K562 (cell line): Measurements from ENCODE around the gene HSD17B1.

Experiments
- CREM ChIP-seq: IDR thresholded peaks from 2 replicates; pipeline ENCODE4 v1.6.1; 2014; ENCODE audit warnings: antibody characterized with exemption, low read depth
- CTCF ChIP-seq, 3 experiments: IDR thresholded peaks in 2 of 3; conservative IDR thresholded peaks in 1 of 3; 2 replicates each; pipeline ENCODE4 v1.5.1; 2011 to 2012; ENCODE audit warnings: low read length in 3 of 3, mild to moderate bottlenecking in 3 of 3, control low read depth in 2 of 3, improper control_type of control experiment in 1 of 3, inconsistent platforms in 1 of 3, low read depth in 1 of 3, mixed read lengths in 1 of 3, moderate library complexity in 1 of 3; ENCODE audit not compliant: insufficient read depth in 2 of 3
- E2F4 ChIP-seq: sonication (generic); formaldehyde crosslinking; IDR thresholded peaks from 2 replicates; pipeline ENCODE4 v1.8.0; 2022; ENCODE audit warnings: mild to moderate bottlenecking, low read depth, missing genetic modification reagents
- HDAC2 ChIP-seq: fragments of 450-650 bp; IDR thresholded peaks from 2 replicates; pipeline ENCODE4 v1.6.1; 2016; ENCODE audit warnings: mild to moderate bottlenecking
- PHF20 ChIP-seq: fragments of 450-650 bp; IDR thresholded peaks from 2 replicates; pipeline ENCODE4 v1.6.1; 2018; ENCODE audit not compliant: partially characterized antibody
- PHF8 ChIP-seq: fragments of 200-600 bp; sonication (generic); IDR thresholded peaks from 2 replicates; pipeline ENCODE4 v1.6.1; 2012; ENCODE audit warnings: mixed run types, mild to moderate bottlenecking, inconsistent platforms, low read length, moderate library complexity, borderline replicate concordance
- PTRF ChIP-seq: fragments of 450-650 bp; IDR thresholded peaks from 2 replicates; pipeline ENCODE4 v1.6.1; 2016; ENCODE audit warnings: mild to moderate bottlenecking, missing genetic modification characterization, missing compliant biosample characterization
- RAD21 ChIP-seq, 2 experiments: fragments of 250-450 bp in 1 of 2; fragments of 450-650 bp in 1 of 2; sonication (Bioruptor Pico) in 1 of 2; formaldehyde crosslinking in 1 of 2; IDR thresholded peaks in 1 of 2; conservative IDR thresholded peaks in 1 of 2; 2 replicates each; pipeline versions ENCODE4 v1.4.0 to v1.8.0; 2020 to 2022; ENCODE audit warnings: mild to moderate bottlenecking in 2 of 2, moderate library complexity in 1 of 2
- SP1 ChIP-seq: sonication (generic); formaldehyde crosslinking; IDR thresholded peaks from 2 replicates; pipeline ENCODE4 v1.8.1; 2022; ENCODE audit warnings: mild to moderate bottlenecking, missing genetic modification reagents
- ZNF174 ChIP-seq: fragments of 250-450 bp; sonication (Bioruptor Pico); IDR thresholded peaks from 2 replicates; pipeline ENCODE4 v1.4.0; 2020; ENCODE audit warnings: mild to moderate bottlenecking
- ZNF232 ChIP-seq: sonication (generic); formaldehyde crosslinking; IDR thresholded peaks from 2 replicates; pipeline ENCODE4 v1.8.0; 2022; ENCODE audit warnings: mild to moderate bottlenecking, missing genetic modification reagents

GRCh38 chr17:42565523-42566214, 12.9 kb downstream of the HSD17B1 start:
- TF ChIP-seq E2F4 (CRISPR knock-in tag) (no peak), HDAC2 (no peak), CTCF (IDR thresholded peaks at IDR 0.05 in 2 of 3, conservative IDR thresholded peaks at IDR 0.05 in 1 of 3; ENCODE audit: insufficient read depth in 2 of 3, low read depth in 1 of 3, low read length in 3 of 3) (no peak), ZNF174 (CRISPR knock-in tag) (no peak), PTRF (no peak), CREM (no peak), PHF20 (no peak), ZNF232 (CRISPR knock-in tag) (no peak), RAD21 (CRISPR knock-in tag; conservative IDR thresholded peaks at IDR 0.05 in 1 of 2, IDR thresholded peaks at IDR 0.05 in 1 of 2) (no peak), PHF8 (no peak), SP1 (CRISPR knock-in tag) (no peak)
